GM12891 (cell line): ENCODE results near the gene DR1.
"Not testable (repeated sequence)": the region's sequence is repeated elsewhere in the genome, so short reads cannot be mapped to it uniquely, and the experiment has no call there.

Source experiments
- DNase-seq: peaks from one replicate; pipeline ENCODE4 v3.0.0; 2011; ENCODE audit warnings: low spot score; ENCODE audit not compliant: insufficient read length
- FAIRE-seq: peaks from 2 replicates; lab custom pipeline; 2011; peaks lifted over from hg19 to GRCh38; lab: Jason Lieb, UNC
- PAX5 ChIP-seq: IDR thresholded peaks from 2 replicates; pipeline ENCODE4 v1.6.1; 2011; ENCODE audit warnings: low read length, moderate library complexity, mild to moderate bottlenecking; ENCODE audit not compliant: insufficient read depth, severe bottlenecking
- POLR2A ChIP-seq: IDR thresholded peaks from 2 replicates; pipeline ENCODE4 v1.6.1; 2011; ENCODE audit warnings: low read depth, low read length, control low read depth
- POLR2AphosphoS5 ChIP-seq: IDR thresholded peaks from 2 replicates; pipeline ENCODE4 v1.6.1; 2011; ENCODE audit warnings: low read depth, low read length, control low read depth
- POU2F2 ChIP-seq: IDR thresholded peaks from 2 replicates; pipeline ENCODE4 v1.6.1; 2011; ENCODE audit warnings: low read depth, mild to moderate bottlenecking, control low read depth, low read length, moderate library complexity
- SPI1 ChIP-seq: IDR thresholded peaks from 2 replicates; pipeline ENCODE4 v1.6.1; 2011; ENCODE audit warnings: low read depth, low read length, control low read depth
- TAF1 ChIP-seq: IDR thresholded peaks from 2 replicates; pipeline ENCODE4 v1.6.1; 2011; ENCODE audit warnings: low read depth, low read length, control low read depth

Gene DR1

DNA sequence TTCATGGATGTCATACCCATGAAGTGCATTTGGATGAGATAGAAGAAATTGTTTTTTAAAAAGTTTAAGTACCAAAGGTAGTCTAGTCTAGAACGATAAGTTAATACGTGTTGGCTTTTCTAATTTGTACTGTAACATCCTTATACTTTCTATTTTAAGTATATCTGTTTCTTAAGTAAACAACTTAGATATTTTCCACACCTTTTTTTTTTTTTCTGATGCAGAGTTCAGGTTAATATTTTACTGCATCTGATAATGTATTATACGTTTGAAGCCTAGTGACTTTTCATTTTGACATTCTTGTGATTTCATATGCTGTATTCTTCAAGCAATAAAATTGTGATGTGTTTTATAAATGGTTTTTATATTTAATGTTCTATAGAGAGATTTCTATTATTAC lies 16.5 kb downstream of the DR1 start:
- FAIRE-seq = no peak
- DNase-seq = no peak
- TF ChIP-seq POU2F2 (no peak), SPI1 (no peak), POLR2A (no peak), POLR2AphosphoS5 (no peak), PAX5 (no peak), TAF1 (no peak)

- FAIRE-seq (no peak), DNase-seq (no peak)
- TF ChIP-seq POLR2A (no peak), PAX5 (no peak), POLR2AphosphoS5 (no peak), SPI1 (no peak), TAF1 (no peak), POU2F2 (no peak)
These were observed 20.1 kb downstream of the DR1 start for GRCh38 chr1:93365813-93366212.

GRCh38 chr1:93369734-93370133 lies 24.0 kb downstream of the DR1 start:
- DNase-seq (no peak), FAIRE-seq (no peak)
- TF ChIP-seq POLR2A (no peak), SPI1 (no peak), TAF1 (no peak), PAX5 (no peak), POU2F2 (no peak), POLR2AphosphoS5 (no peak)

- no peak for DNase-seq
- no peak for FAIRE-seq
- no peak for TF ChIP-seq PAX5
- TF ChIP-seq TAF1 = no peak
- no peak for TF ChIP-seq POLR2AphosphoS5
- TF ChIP-seq POU2F2 = no peak
- no peak for TF ChIP-seq SPI1
- TF ChIP-seq POLR2A = no peak
These were observed 28.8 kb downstream of the DR1 start for GRCh38 chr1:93374334-93375106.

DNA sequence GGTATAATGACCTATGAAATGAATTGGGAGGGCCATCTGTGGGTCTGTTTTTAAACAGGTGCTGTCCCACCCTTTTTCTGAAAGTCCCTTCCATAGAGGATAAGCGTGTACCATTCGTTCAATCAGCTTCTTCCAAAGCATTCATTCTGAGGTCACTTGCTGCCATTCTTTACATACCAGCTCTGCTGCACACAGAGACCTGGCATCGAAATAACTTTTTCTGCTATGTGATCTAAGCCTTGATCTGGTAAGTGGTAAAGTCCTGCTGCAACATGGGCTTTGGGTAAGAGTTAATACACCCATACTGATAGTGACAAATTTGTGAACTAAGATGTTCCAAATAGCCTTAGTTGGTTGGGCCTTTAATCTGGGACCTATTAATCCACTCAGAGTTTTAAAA lies 38.9 kb downstream of the DR1 start:
- no peak for FAIRE-seq
- no peak for DNase-seq
- TF ChIP-seq POU2F2 (no peak), POLR2A (no peak), TAF1 (no peak), SPI1 (no peak)

DNA sequence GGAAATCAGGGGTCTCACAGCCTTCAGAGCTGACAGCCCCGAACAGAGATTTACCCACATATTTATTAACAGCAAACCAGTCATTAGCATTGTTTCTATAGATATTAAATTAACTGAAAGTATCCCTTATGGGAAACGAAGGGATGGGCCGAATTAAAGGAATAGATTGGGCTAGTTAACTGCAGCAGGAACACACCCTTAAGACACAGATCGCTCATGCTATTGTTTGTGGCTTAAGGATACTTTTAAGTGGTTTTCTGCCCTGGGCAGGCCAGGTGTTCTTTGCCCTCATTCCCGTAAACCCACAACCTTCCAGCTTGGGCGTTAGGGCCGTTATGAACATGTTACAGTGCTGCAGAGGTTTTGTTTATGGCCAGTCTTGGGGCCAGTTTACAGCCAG lies 40.6 kb downstream of the DR1 start:
- not testable (repeated sequence) for FAIRE-seq, DNase-seq

- TF ChIP-seq TAF1 (no peak), PAX5 (no peak), POLR2AphosphoS5 (no peak), SPI1 (no peak), POU2F2 (no peak), POLR2A (no peak)
- DNase-seq = no peak
- FAIRE-seq = no peak
These were observed 48.8 kb downstream of the DR1 start for GRCh38 chr1:93394514-93394913.

DNA sequence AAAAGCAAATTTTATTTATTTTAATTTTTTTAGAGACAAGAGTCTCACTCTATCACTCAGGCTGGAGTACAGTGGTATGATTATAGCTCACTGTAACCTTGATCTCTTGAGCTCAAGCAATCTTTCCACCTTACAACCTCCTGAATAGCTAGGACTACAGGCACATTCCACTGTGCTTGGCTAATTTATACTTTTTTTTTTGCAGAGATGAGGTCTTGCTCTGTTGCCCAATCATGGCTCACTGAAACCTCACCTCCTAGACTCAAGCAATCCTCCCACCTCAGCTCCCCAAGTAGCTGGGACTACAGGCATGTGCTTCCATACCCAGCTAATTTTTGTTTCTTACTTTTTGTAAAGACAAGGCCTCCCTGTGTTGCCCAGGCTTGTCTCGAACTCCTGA lies 49.5 kb downstream of the DR1 start:
- no peak for DNase-seq
- TF ChIP-seq POU2F2 (no peak), PAX5 (no peak), TAF1 (no peak), POLR2AphosphoS5 (no peak)
- FAIRE-seq = no peak

- no peak for TF ChIP-seq POLR2AphosphoS5
- TF ChIP-seq TAF1 = no peak
- FAIRE-seq = no peak
These were observed 54.1 kb downstream of the DR1 start for GRCh38 chr1:93399781-93400180.

DNA sequence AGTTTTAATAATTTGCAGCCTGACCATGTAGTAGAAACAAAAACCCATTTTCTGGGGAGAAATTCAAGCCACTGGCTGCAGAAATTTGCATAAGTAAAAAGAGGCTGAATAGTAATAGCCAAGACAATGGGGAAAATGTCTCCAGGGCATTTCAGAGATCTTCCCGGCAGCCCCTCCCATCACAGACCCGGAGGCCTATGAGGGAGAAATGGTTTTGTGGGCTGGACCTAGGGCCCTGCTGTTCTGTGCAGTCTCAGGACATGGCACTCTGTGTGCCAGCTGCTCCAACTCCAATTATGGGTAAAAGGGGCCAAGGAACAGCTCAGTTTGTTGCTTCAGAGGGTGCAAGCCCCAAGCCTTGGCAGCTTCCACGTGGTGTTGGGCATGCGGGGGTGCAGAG lies 62.5 kb downstream of the DR1 start:
- no peak for DNase-seq
- TF ChIP-seq POLR2A = no peak
- no peak for FAIRE-seq

More at GRCh38 chr1:93399781-93400180, 54.1 kb downstream of the DR1 start:
- DNase-seq = no peak
